K562 (cell line): ENCODE data around the gene OR5L1. TPM values are rescaled to one million over a fixed set of nuclear protein-coding genes. Genes with fewer than 3 reads are reported as not detected.

Experiments
- ATAC-seq: fragments of 200-7000 bp; cut with Tn5 transposase; 3 replicates; pipeline ENCODE4 v1.9.1; 2020; ENCODE audit warnings: moderate library complexity
- BruUV-seq: library from RNA; stranded (reverse); fragments of 400-500 nt; replicated peaks from 2 replicates; lab custom pipeline; 2021; lab: Mats Ljungman, UMichigan
- CTCF ChIA-PET: fragments of 300-600 bp; formaldehyde crosslinking; extraction: SDS; loops from one replicate; lab custom pipeline; 2021; ENCODE audit warnings: low intra/inter-chr PET ratio; lab: Yijun Ruan, JAX
- POLR2A ChIA-PET: fragments of 300-600, 350-650 bp; sonication (Branson Sonifier 250); formaldehyde crosslinking; extraction: SDS; loops from one replicate; lab custom pipeline; 2021; ENCODE audit warnings: antibody characterized with exemption, inconsistent platforms; lab: Yijun Ruan, JAX
- DNase-seq, 4 experiments: peaks; one replicate each; pipeline versions ENCODE4 v3.0.0 to v3.0.0-alpha.2; 2011 to 2018; ENCODE audit warnings: low spot score in 3 of 4, mixed read lengths in 3 of 4; ENCODE audit errors: extremely low read depth in 1 of 4
- FAIRE-seq: peaks from 2 replicates; lab custom pipeline; 2011; peaks lifted over from hg19 to GRCh38; lab: Jason Lieb, UNC
- H2AFZ ChIP-seq: 2 replicates; pipeline ENCODE4 v1.6.0; 2011; ENCODE audit warnings: low read depth, low read length, control low read depth, inconsistent platforms
- H3K27ac ChIP-seq: fragments of 200-600 bp; 3 replicates; pipeline ENCODE4 v1.8.0; 2011; ENCODE audit warnings: low read depth, mild to moderate bottlenecking, control low read depth, inconsistent platforms, low read length, moderate library complexity, mixed read lengths; ENCODE audit errors: extremely low read depth
- H3K27me3 ChIP-seq, 2 experiments: fragments of 300-600 bp in 1 of 2; 2 replicates in 1 of 2; 3 replicates in 1 of 2; pipeline versions ENCODE4 v1.6.0 to v1.8.0; 2011; ENCODE audit warnings: inconsistent platforms in 2 of 2, low read length in 2 of 2, mild to moderate bottlenecking in 1 of 2, mixed read lengths in 1 of 2, moderate library complexity in 1 of 2; ENCODE audit not compliant: control insufficient read depth in 2 of 2, insufficient read depth in 2 of 2
- H3K36me3 ChIP-seq: fragments of 300-600 bp; 3 replicates; pipeline ENCODE4 v1.8.0; 2011; ENCODE audit warnings: mild to moderate bottlenecking, low read length, inconsistent platforms; ENCODE audit not compliant: control insufficient read depth, insufficient read depth
- H3K4me1 ChIP-seq, 2 experiments: fragments of 200-600 bp in 1 of 2; replicated peaks in 1 of 2; 2 replicates in 1 of 2; 3 replicates in 1 of 2; pipeline versions ENCODE4 v1.5.1 to v1.8.0; 2011; ENCODE audit warnings: inconsistent platforms in 2 of 2, low read length in 2 of 2, mild to moderate bottlenecking in 1 of 2, mixed read lengths in 1 of 2, moderate library complexity in 1 of 2; ENCODE audit not compliant: control insufficient read depth in 2 of 2, insufficient read depth in 2 of 2
- H3K4me2 ChIP-seq: 2 replicates; pipeline ENCODE4 v1.6.1; 2011; ENCODE audit warnings: low read length, control low read depth, inconsistent platforms, mixed read lengths; ENCODE audit not compliant: insufficient read depth
- H3K4me3 ChIP-seq: fragments of 200-600 bp; sonication (generic), shearing (Covaris generic); 2 replicates; pipeline ENCODE4 v1.5.1; 2016; ENCODE audit warnings: control low read depth, inconsistent platforms
- H3K79me2 ChIP-seq: fragments of 200-600 bp; 3 replicates; pipeline ENCODE4 v1.8.0; 2011; ENCODE audit warnings: low read length, inconsistent platforms; ENCODE audit not compliant: control insufficient read depth, insufficient read depth
- H3K9ac ChIP-seq, 2 experiments: 2 replicates each; pipeline versions ENCODE4 v1.6.0 to v1.6.1; 2011; ENCODE audit warnings: low read depth in 2 of 2, low read length in 2 of 2, control low read depth in 1 of 2, inconsistent platforms in 1 of 2, mild to moderate bottlenecking in 1 of 2, mixed read lengths in 1 of 2; ENCODE audit not compliant: insufficient read depth in 1 of 2
- H3K9me1 ChIP-seq: one replicate; pipeline ENCODE4 v1.6.0; 2011; ENCODE audit warnings: inconsistent platforms, mild to moderate bottlenecking, low read length, moderate library complexity; ENCODE audit not compliant: control insufficient read depth, insufficient read depth
- H3K9me3 ChIP-seq: replicated peaks from 2 replicates; pipeline ENCODE4 v1.5.1; 2011; ENCODE audit warnings: low read depth, low read length, inconsistent platforms; ENCODE audit not compliant: control insufficient read depth, insufficient read depth
- H4K20me1 ChIP-seq: replicated peaks from 2 replicates; pipeline ENCODE4 v1.6.1; 2011; ENCODE audit warnings: low read length, inconsistent platforms, mixed read lengths; ENCODE audit not compliant: control insufficient read depth, insufficient read depth
- CREB3L1 ChIP-seq: fragments of 450-650 bp; IDR thresholded peaks from 2 replicates; pipeline ENCODE4 v1.6.1; 2014; ENCODE audit warnings: low read depth, mild to moderate bottlenecking, moderate library complexity, borderline replicate concordance
- CTBP1 ChIP-seq: fragments of 450-650 bp; IDR thresholded peaks from 2 replicates; pipeline ENCODE4 v1.6.1; 2016; ENCODE audit warnings: borderline replicate concordance
- FOXM1 ChIP-seq, 2 experiments: fragments of 450-650 bp in 1 of 2; sonication (generic) in 1 of 2; formaldehyde crosslinking in 1 of 2; IDR thresholded peaks; 2 replicates each; pipeline versions ENCODE4 v1.6.1 to v1.9.0; 2017 to 2022; ENCODE audit warnings: low read depth in 2 of 2, mild to moderate bottlenecking in 2 of 2, missing genetic modification reagents in 1 of 2, moderate library complexity in 1 of 2
- NCOA1 ChIP-seq: fragments of 450-650 bp; IDR thresholded peaks from 2 replicates; pipeline ENCODE4 v1.6.1; 2016; ENCODE audit warnings: low read depth
- PHB ChIP-seq: fragments of 250-450 bp; sonication (Bioruptor Pico); IDR thresholded peaks from 2 replicates; pipeline ENCODE4 v1.5.0; 2021
- RAD21 ChIP-seq, 2 experiments: fragments of 250-450 bp in 1 of 2; fragments of 450-650 bp in 1 of 2; sonication (Bioruptor Pico) in 1 of 2; formaldehyde crosslinking in 1 of 2; IDR thresholded peaks in 1 of 2; conservative IDR thresholded peaks in 1 of 2; 2 replicates each; pipeline versions ENCODE4 v1.4.0 to v1.8.0; 2020 to 2022; ENCODE audit warnings: mild to moderate bottlenecking in 2 of 2, moderate library complexity in 1 of 2
- WHSC1 ChIP-seq: IDR thresholded peaks from one replicate; pipeline ENCODE4 v1.6.1; 2012; ENCODE audit warnings: low read length, control low read depth, inconsistent platforms
- ZNF175 ChIP-seq: fragments of 200-800 bp; sonication (Bioruptor generic); IDR thresholded peaks from 2 replicates; pipeline ENCODE4 v1.6.1; 2016; ENCODE audit warnings: low read depth, mild to moderate bottlenecking, missing genetic modification characterization, missing compliant biosample characterization
- ZNF354B ChIP-seq: fragments of 250-450 bp; sonication (Bioruptor Pico); IDR thresholded peaks from 2 replicates; pipeline ENCODE4 v1.4.0; 2020
- ZNF76 ChIP-seq: fragments of 250-450 bp; sonication (Bioruptor Pico); IDR thresholded peaks from 2 replicates; pipeline ENCODE4 v1.4.0; 2020; ENCODE audit warnings: mild to moderate bottlenecking, moderate library complexity, borderline replicate concordance
- in situ Hi-C: fragments of 300-500 bp; cut with MboI; formaldehyde crosslinking; loops from 4 replicates; pipeline ENCODE4 v1.15.0; 2018; ENCODE audit warnings: inconsistent platforms, mixed read lengths
- intact Hi-C: fragments of 100-400 bp; cut with micrococcal nuclease; formaldehyde crosslinking; loops from 2 replicates; pipeline ENCODE4 v1.14.2; 2022
- polyA plus RNA-seq, 8 experiments: library from polyadenylated mRNA; depleted of rRNA in 4 of 8; stranded (reverse) in 5 of 8; unstranded in 3 of 8; fragments of >200 nt; fragmentation: Nextera tagmentation in 2 of 8; fragmentation: Illumina TruSeq in 1 of 8; extraction: Ambion mirVana in 2 of 8; extraction: Trizol in 1 of 8; gene quantifications; 2 replicates each; pipeline versions ENCODE4 v1.2.1 to v1.2.3, GENCODE V29; 2011 to 2014; ENCODE audit warnings: inconsistent platforms in 1 of 8, missing spikeins in 1 of 8
- total RNA-seq, 7 experiments: library from RNA; depleted of rRNA in 6 of 7; stranded (reverse); fragments of >200 nt in 6 of 7; fragmentation: Illumina TruSeq in 2 of 7; extraction: Trizol in 2 of 7; gene quantifications; 2 replicates each; pipeline versions ENCODE4 v1.2.1 to v1.2.3, GENCODE V29; 2011 to 2021; ENCODE audit warnings: low replicate concordance in 1 of 7
- TF ChIP-seq, protein P1 (sequence below): sonication (generic); formaldehyde crosslinking; IDR thresholded peaks from 2 replicates; pipeline ENCODE4 v1.8.0; 2022; ENCODE audit warnings: mild to moderate bottlenecking, missing genetic modification reagents

OR5L1 gene
- total and polyA plus RNA-seq, 9 of the 15 experiments (the other 6 are each of a cell fraction or from before 2014, with no cell fraction given), result not detected

GRCh38 chr11:55819330-55819729, 8.2 kb downstream of the OR5L1 start, which contains the start of gene OR5D18 (continued):
- TF ChIP-seq CREB3L1, result no peak
- TF ChIP-seq ZNF76 (CRISPR knock-in tag), result no peak
- no peak for TF ChIP-seq FOXM1 (IDR thresholded peaks at IDR 0.05; ENCODE audit: low read depth)
- TF ChIP-seq FOXM1 (CRISPR knock-in tag; IDR thresholded peaks at IDR 0.05; ENCODE audit: low read depth), result no peak
- TF ChIP-seq RAD21 (CRISPR knock-in tag; conservative IDR thresholded peaks at IDR 0.05 in 1 of 2, IDR thresholded peaks at IDR 0.05 in 1 of 2), result no peak
- TF ChIP-seq ZNF175 (CRISPR knock-in tag), result no peak
- no peak for TF ChIP-seq NCOA1
- no peak for TF ChIP-seq WHSC1
- TF ChIP-seq PHB (CRISPR knock-in tag), result no peak
- no peak for TF ChIP-seq ZNF354B (CRISPR knock-in tag)

- no peaks in the 10 kb centered on the region for H3K9me1 ChIP-seq
- CTCF ChIA-PET, result no interaction called here
- TF ChIP-seq CTBP1, result no peak
- TF ChIP-seq, protein P1, sequence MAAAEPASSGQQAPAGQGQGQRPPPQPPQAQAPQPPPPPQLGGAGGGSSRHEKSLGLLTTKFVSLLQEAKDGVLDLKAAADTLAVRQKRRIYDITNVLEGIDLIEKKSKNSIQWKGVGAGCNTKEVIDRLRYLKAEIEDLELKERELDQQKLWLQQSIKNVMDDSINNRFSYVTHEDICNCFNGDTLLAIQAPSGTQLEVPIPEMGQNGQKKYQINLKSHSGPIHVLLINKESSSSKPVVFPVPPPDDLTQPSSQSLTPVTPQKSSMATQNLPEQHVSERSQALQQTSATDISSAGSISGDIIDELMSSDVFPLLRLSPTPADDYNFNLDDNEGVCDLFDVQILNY, result no peak
- TF ChIP-seq, all 486 proteins: peak for 0
- Histone ChIP-seq H2AFZ (no peak within 1 kb of the TSS), H3K36me3 (no peaks in the 10 kb centered on the region), H3K9ac (no peak within 1 kb of the TSS), H3K27ac (no peak within 1 kb of the TSS), H3K4me1 (no peaks in the 10 kb centered on the region), H3K79me2 (no peaks in the 10 kb centered on the region), H3K4me2 (no peak within 1 kb of the TSS), H4K20me1 (no peaks in the 10 kb centered on the region), H3K27me3 (no peaks in the 10 kb centered on the region), H3K9me3 (no peaks in the 10 kb centered on the region), H3K4me3 (no peak within 1 kb of the TSS)
- in situ Hi-C loops, result no loop called here
- no TSS peak for BruUV-seq
- intact Hi-C loops, result no loop called here
- DNase-seq (no peak), FAIRE-seq (no peak), ATAC-seq (no peak)
- POLR2A ChIA-PET, result no interaction called here
Measured at GRCh38 chr11:55826919-55827318, 15.8 kb downstream of the OR5L1 start, which contains the start of gene OR5L2. OR5L2 (plus strand) TSS chr11:55827219; CDS start chr11:55827219, 0 bp downstream.
